NCI-H2081 (cell line): ENCODE measurements around the gene HAGHL.

ENCODE experiments used
- DNase-seq, 2 experiments: peaks; one replicate each; lab custom pipeline; 2025; lab: John Stamatoyannopoulos, UW

The HAGHL gene

DNA sequence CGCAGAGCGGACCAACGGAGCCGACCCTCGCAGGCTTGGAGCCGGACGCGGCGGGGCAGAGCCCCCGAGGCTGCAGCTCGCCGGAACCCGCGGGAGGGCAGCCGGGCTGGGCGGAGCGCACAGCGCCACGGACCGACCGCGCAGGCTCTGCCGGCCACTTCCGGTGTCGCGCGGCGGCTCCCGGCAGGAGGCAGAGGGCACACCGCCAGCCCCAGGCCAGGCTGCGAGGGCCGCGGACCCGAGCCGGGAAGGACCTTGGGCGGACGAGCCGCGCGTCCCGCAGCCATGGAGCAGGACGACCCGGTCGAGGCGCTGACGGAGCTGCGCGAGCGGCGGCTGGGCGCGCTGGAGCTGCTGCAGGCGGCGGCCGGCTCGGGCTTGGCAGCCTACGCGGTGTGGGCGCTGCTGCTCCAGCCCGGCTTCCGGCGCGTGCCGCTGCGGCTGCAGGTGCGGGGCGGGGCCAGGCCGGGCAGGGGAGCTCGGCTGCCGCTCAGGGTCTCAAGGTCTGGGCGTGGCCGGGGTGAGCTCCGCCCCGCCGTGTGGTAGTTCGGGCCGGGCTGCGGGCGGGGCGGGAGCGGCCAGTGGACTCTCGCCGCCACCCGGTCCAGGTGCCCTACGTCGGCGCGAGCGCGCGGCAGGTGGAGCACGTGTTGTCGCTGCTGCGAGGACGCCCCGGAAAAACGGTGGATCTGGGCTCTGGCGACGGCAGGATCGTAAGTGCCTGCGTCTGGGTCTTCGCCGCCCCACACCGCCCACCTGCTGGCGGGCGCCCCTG is 5.7 kb upstream of the HAGHL start, which contains the start of gene ANTKMT:
Gene ANTKMT (plus strand): TSS at position 157 of the 775 bp plus-strand sequence. CDS start 129 bp downstream, at position 286.
- peak; percentile 88 to 89 for DNase-seq

DNA sequence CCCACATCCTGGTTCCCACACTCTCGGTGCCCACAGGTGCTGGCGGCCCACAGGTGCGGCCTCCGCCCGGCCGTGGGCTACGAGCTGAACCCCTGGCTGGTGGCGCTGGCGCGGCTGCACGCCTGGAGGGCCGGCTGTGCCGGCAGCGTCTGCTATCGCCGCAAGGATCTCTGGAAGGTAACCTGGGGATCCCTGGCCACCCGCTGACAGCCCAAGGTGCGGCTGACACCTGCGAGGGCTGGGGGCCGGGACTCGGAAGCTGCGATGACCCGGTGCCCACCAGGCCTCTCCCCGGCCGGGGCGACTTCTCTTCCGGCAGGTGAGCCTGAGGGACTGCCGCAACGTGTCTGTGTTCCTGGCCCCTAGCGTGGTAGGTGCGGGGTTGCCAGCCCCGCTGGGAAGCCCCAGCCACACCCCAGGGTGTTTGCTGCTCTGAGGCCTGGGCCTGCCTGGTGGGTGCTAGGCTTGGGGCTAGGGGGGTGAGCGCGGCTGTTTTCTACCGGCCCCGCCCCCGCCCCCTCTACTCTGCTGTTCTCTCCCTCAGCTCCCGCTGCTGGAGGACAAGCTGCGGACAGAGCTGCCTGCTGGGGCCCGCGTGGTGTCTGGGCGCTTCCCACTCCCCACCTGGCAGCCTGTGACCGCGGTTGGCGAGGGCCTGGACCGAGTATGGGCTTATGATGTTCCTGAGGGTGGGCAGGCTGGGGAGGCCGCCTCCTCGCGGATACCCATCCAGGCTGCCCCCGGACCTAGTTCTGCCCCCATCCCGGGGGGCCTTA is 5.0 kb upstream of the HAGHL start:
- peak in 1 of 2 experiments; percentile 18 for DNase-seq

DNA sequence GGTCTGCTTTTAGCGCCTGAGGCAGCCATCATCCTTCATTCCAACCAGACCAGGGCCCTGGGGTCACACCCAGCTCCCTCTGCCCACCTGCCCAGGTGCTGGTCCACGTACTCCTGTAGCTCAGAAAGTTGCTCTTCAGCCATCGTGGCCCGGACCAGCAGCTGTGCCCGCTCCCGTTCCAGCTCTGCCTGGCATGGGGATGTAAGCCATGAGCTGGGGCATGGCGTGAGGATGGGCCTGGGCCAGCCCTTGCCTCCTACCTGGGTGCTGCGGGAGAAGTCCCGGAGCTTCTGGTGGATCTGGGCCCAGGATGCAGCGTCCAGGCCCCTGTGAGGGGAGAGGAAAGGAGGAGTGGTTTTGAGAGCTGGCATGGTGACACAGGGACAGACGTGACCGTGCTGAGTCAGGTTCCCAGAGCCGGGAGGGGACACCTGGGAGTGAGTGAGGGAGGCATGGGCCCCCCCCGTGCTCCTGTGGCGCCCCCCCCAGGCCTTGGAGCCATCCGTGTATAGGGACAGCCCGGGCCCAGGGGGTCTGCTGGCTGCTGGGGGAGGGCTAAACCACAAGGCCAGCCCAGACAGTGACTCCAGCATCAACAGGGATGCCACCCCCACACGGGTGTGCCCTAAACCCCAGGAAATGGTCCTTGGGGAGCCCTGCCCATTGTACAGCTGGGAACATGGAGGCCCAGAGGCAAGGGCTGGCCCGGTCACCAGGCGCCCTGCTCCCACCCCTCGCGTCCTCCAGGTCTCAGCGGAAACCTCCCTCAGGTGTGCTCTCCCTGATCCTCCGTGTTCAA is 3.9 kb upstream of the HAGHL start:
- no peak for DNase-seq

DNA sequence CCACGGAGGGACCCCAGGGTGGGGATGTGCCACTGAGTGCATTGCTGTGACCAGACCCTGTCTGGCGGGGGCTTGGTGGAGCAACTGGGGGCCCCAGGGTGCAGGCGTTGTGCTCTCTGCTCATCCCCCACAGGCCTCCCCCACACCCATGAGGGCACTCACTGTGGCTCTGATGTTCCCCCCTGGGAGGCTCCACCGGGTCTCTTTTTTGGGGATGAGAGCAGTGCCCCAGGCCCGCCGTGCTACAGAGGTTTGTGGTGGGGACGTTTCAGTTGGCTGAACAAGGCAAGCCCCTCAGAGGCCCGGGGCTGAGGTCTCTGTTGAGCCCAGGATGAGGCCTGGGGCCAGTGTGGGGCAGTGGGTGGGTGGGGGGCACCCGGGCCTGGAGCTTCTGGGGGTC is 3.2 kb upstream of the HAGHL start:
- DNase-seq = no peak

DNA sequence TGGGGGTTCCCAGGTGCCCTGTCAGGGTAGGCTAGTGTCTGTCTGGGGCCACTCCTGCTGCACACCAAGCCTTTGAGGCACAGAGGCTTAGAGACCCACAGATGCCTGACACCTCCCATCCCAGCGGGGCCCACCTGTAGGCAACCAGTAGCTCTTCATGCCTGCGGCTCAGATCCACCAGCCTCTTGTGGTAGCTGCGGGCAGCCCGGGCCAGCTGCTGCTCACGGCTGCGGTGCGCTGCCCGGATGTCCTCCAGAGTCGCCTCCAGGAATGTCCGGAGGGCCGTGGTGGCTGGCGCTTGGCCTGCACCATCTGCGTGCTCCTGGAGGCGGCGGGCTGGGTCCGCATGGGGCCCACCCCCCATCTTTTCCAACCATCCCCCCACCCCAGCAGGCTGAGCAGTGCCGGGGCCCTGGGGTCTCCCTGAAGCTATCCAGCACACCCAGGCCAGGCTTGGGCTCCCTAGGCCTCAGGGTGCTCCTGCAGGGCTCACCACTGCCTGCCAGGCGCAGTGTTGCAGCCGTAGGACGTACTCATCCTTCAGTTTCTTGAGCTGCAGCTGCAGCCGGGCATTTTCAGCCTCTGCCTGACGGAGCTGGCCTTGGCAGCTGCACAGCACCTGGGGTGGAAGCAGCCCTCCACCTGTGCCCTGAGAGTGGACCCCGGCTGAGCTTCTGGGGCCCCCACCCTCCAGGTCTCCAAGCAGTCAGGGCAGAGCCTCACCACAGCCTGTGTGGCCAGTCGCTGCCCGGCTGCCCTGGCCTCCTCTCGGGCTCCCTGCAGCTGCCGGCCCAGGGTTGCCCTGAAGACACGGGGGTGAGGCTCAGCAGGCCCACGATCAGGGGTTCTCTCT is 2.5 kb upstream of the HAGHL start:
- DNase-seq = no peak

DNA sequence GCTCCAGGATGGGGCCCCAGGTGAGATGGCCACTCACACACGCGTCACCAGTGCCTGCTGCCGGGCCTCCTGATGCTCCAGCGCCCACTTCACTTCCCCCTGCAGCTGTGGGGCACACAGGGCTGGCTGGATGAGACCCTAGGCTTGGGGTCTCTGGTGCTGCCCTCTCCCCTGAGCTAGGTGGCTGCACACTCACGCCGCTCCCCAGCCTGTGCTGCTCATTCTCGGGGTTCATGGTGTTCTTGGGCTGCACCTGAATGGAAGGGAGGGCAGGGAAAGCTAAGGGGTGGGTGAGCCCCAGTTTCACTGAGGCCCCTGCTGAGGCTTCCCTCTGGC is 1.9 kb upstream of the HAGHL start:
- DNase-seq = no peak

DNA sequence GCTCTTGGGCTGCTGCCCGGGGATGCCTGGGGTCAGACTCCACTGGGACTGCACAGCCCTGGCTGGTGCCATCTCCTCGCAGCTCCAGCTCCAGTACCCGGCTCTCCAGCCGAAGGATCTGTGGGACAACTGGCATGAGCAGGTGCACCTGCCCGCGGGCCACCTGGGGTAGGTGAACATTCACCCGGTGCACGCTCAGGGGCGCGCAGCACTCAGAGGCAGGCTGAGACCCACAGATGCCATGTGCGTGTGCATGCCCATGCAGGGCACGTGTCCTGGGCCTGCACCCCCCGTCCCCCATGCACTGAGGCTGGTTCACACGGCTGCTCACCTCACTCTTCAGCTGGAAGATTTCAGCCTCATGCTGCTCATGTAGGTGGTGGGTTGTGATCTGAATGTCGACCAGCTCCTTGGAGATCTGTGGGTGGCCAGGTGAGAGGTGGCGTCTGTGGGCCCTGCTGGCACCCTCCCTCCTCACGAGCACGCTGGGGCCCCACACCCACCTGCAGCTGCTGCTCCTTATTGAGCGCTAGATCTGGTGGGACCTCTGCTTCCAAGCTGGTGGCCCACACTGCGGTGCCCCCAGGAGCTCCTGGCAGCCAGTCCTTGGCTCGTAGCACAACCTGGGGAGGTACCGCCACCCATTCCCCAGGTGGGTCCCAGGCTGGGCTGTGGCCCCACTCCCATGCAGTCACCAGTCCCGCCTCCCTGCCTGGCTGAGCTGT is 1.3 kb upstream of the HAGHL start:
- DNase-seq = no peak

DNA sequence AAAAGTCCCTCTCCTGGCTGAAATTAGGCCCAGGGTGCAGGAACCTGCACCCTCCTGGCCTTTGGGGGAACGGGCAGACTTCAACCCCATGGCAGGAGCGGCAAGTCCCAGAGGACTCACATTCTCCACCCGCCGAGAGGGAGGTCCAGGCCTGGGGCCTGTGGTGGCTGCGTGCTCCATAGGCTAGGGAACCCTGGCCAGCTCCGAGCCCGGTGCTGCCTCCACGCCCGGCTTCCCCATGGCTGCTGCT is 793 bp upstream of the HAGHL start:
- DNase-seq = no peak

DNA sequence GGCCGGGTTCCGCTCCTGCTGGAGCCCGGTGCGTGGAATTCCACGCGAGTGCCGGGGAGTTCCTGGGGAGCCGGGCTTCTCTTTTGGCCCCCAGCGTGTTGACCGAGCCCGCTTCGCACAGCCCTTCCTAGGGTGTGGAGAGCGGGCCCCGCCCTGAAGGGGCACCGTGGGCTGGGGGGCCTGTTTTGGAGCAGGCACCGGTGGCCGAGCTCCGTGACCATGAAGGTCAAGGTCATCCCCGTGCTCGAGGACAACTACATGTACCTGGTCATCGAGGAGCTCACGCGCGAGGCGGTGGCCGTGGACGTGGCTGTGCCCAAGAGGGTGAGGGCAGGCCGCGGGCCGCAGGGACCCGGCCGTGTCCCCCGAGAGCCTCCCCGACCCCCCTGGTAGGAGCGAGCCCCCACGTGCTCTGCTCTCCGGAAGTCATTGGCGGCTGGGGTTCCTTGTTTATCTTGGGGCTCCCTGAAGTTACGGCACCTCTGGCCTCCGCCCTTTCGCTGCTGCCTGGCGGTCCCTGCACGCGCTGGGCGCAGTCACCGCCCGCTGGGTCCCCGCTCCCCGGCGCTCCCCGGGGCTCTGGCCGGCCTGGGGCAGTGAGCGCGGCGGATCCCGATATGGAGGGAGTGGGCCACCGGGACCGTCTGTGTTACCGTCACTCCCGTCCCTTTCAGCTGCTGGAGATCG is 528 bp downstream of the HAGHL start:
- no peak for DNase-seq

DNA sequence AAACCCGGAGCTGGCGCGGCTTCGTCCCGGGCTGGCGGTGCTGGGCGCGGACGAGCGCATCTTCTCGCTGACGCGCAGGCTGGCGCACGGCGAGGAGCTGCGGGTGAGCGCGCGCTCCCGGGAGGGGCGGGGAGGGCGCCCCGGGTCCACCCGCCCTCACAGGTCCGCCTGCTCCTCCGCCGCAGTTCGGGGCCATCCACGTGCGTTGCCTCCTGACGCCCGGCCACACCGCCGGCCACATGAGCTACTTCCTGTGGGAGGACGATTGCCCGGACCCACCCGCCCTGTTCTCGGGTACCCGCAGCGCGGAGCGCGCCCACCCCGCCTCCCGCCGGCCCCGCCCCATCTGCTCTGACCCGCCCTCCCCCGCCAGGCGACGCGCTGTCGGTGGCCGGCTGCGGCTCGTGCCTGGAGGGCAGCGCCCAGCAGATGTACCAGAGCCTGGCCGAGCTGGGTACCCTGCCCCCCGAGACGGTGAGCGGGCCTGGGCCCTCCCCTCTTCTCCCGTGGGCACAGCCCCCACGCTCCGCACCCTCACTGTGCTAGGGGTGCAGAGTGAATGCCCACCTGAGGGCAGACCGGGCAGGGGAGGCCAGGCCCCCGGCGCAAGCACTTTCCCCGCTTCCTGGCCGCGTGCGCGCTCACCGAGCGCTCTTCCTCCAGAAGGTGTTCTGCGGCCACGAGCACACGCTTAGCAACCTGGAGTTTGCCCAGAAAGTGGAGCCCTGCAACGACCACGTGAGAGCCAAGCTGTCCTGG is 1.4 kb downstream of the HAGHL start:
- DNase-seq = peak; percentile 72 to 84

DNA sequence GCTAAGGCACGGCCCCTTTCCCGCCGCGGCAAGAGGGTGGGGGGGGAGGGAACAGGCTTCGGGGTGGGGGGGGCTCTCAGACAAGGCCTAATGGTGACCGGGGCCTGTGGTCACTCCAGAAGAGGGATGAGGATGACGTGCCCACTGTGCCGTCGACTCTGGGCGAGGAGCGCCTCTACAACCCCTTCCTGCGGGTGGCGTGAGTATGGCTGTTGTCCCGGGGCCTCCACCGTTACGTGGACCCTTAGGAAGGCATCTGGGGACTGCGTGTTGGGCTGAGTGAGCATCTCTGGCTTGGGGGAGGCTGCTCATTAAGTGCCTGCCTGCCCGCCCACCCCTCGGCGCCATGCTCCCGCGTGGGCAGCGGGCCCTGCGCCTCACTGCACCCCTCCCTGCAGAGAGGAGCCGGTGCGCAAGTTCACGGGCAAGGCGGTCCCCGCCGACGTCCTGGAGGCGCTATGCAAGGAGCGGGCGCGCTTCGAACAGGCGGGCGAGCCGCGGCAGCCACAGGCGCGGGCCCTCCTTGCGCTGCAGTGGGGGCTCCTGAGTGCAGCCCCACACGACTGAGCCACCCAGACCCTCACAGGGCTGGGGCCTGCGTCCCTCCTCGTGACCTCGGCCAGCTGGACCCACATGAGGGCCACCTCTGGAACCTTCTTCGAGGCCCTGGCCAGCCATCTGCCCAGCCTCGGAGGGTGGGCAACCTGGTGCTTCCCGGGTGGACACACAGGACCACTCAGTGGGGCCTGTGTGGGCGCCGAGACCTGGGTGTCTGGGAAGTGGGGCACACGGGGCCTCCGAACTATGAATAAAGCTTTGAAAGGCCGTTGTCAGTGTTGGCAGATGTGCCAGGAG is 2.2 kb downstream of the HAGHL start:
- no peak for DNase-seq

DNA sequence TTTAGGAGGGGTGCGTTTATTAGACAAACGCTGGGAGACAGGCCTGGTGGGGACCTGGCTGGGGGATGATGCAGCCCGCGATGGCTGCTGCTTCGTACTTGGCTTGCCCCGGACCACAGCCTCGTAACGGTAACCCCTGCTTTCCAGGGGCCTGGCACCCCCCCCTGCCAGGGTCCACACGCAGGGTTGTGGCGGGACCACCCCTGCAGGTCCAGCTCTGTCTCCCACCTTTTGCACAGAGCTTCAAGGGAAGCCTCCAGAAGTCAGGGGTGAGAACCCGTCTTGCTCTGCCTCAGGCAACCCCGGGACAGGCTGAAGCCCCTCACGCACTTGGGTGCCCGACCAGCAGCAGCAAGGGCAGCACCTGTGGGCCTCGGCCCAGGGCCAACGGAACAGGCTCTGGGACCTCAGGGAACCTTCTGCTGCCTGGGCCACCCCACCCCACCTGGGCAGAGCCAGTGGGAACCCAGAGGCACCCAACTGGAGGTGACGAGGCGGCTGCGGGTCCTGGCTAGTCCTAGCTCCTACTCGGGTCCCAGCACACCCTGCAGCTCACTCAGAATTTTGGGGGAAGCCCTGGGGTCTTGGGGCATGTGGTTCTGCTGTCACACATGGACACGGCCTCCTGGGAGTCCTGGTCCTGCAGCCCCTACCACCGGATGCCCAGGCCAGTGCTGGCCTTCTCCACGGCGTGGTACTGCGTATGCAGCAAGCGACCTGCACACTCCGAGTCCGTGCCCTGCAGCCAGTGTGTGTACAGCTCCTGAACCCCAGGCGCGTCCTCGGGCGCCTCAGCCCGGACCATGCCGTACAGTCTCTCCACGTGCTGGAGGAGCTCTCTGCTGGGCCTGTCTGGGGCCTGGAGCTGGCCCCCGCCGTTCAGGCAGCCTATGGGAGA is 3.1 kb downstream of the HAGHL start:
- DNase-seq = no peak

DNA sequence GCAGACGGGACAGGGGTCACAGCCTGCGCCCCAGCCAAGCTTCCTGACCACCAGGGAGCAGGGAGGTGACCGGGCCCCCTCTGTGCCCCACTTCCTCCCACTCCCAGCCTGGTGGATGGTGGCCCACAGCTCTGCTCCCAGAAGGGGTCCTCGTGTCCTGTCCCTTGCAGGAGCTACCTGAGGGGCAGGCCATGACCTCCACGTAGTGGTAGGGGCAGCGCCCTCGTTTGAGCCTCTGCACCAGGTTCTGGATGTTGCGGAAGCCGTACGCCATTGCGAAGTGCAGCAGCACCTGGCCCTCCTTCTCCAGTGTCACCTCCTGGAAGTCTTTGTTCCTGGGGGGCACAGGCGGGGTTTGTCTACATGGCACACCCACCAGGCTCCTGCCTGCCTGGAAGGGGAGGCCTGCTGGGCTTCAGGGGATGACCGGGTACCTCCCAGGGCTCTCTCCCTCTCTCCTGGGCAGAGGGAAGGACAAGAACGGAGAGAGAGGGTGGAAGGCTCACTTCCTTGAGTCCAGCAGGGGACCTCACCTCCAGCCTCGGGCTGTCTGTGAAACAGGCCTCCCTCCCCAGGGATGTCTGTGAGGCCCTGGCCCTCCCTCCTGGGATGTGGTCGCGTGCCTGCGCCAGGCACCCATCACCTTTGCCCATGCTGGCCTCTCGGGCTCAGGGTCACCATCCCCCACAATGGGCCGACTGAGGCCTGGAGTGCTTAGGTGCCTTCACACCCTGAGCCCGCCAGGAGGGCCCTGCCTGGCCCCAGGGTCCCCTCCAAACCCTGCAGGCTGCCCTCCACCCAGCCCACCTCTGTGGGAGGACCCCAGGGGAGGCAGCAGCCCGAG is 4.0 kb downstream of the HAGHL start:
- no peak for DNase-seq

DNA sequence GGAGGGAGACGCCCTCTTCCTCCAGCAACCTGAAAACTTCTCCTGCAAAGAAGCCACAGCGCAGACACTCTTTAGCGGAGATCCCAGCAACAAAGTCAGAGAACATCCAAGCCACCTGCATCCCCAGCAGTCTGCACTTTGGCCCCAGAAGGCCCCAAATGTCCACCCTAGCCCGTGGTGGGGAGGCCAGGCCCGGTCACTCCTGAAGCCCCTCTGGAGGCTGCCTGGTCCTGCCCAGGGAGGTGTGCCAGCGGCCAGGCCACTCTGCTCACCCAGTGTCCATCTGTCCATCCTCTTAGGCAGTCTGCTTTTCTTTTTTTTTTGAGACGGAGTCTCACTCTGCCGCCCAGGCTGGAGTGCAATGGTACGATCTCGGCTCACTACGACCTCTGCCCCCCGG is 5.4 kb downstream of the HAGHL start:
- no peak for DNase-seq

DNA sequence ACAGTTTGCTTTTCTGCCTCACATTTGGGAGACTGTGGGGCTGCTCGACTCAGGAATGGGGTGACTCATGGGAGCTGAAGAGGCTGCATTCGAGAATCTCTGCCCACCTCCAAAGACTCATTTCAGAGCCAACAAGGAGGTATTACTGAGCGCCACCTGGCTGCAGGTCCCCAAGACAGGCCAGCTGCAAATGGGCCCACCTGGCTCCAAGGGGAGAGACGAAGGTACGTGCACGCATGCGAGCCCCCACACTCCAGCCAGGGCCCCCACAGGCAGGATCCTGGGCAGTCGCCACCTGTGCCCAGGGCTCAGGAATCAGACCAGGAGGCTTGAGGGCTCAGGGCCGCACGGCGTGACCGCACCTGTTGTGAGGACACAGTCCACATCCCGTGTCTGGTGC is 6.0 kb downstream of the HAGHL start:
- DNase-seq = no peak

DNA sequence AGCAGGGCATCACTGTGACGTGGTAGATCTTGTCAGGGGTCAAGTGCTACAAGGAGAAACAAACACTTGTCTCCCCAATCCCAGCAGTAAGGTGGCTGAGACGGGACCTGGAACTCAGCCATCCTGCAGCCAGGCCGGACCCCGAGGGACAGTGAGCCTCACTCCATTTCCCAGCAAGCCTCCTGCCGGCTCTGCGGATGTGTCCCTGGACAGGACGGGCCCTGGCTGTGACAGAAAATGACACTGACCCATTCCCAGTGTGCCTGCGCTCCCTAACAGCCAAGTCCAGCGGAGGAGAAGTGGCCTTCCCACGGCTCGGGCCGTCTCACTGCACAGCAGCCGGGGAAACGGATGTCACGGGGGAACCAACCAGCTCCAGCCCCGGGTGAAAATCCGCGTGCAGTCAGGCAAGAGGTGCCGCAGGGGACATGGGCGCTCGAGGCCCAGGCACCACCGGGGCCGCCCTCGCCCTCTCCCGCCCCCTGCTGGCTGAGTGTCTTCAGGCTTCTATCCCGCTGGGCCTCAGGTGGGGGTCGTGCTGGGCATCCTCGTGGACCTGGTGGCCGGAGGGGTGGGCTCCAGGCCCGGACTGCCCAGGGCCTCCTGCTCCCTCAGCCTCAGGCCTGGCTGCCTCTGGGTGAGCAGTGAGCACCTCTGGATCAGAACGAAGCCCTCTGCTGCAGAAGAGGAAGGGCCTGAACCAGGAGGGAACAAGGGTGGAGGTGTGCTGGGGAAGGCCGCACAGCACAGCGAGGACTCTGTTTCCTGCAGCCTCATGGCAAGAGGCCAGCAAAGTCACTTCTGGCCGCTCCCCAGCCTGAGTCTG is 6.7 kb downstream of the HAGHL start:
- no peak for DNase-seq
